Activated CD4-positive, alpha-beta T cell treated with anti-CD3 and anti-CD28 coated beads for 48 hours (primary cell): ENCODE data around the gene ZBTB3.
A peak's percentile ranks its signal among the peaks of the same experiment; 100 is the strongest.
"Not testable (repeated sequence)": the region's sequence is repeated elsewhere in the genome, so short reads cannot be mapped to it uniquely, and the experiment has no call there.

Experiments
- DNase-seq: peaks from one replicate; pipeline ENCODE4 v3.0.0-alpha.2; 2020

ZBTB3 gene

DNA sequence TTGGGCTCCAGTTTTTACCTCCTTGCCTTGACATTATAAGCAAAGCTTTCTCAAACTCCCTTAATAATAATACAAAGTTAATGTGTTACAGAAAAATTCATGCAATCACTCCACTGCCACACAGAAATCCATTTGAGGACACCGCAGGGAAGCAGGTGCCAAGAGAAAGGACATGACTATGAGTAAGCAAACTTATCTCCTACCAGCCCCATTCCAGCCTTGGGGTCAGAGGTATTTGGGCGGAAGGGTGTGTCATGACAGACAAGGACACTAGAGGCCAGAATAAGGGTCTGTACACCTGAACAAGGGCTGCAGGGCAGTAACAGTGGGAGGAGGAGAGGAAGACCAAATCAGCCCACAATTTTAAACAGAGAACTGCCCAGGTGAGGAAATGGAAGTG, 40.6 kb downstream of the ZBTB3 start:
- no peak for DNase-seq

DNA sequence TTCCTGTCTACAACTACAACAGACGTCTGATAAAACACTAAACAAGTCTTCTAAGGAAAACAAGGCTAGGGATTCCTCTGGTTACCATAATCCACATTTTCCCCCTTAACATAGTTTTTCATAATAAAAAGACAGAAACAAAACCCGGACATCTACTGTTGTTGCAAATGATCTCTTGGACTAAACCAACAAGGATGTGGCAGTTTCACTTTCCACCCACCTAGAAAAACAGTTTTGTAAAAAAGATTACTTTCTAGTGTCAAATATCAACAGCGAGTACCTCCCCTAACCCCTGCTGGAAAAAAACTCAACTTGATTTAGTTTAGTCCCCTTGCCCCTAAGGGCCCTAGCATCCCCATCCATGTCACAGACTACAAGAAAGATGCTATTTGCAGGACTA, 41.1 kb downstream of the ZBTB3 start:
- no peak for DNase-seq

DNA sequence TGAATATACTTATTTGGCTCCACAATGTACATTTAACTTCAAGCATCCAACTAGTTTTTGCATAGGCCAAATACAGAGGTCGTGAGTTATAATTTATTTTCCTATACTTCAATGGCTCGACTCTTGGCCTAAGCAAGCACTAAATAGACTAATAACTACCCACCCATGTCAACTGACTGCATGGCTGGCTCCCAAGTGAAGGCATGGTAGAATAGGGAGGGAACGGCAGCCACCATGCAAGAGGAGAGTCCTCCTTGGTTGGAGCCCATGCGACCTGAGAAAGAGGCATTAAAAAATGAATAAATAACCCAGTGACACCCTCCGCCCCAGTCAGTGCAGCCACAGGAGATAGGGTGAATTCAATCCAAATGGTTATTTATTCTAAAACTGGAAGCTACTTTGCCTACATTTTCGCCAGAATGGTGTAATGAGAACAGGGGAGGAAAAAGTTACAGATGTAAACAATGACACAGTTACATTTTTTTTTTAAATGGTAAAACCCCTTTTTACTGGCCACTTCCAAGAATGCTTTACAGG, 41.6 kb downstream of the ZBTB3 start:
- DNase-seq, result no peak

DNA sequence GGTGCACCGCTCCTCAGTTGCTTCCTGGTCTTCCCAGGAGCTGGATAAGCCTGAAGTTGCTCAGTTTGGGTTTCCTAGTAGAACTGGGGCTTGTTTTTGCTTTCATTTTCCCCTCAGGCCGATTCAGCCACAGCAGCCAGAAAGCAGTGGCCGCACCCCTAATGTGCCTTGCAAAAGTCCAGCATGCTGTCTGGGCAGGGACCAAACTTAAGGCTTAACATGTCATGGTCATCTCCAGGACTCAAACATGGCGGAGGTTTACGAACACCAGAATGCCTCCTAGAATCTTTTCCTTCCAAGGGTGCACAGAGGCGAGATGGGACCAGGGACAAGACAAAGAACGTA, 44.0 kb downstream of the ZBTB3 start:
- no peak for DNase-seq

DNA sequence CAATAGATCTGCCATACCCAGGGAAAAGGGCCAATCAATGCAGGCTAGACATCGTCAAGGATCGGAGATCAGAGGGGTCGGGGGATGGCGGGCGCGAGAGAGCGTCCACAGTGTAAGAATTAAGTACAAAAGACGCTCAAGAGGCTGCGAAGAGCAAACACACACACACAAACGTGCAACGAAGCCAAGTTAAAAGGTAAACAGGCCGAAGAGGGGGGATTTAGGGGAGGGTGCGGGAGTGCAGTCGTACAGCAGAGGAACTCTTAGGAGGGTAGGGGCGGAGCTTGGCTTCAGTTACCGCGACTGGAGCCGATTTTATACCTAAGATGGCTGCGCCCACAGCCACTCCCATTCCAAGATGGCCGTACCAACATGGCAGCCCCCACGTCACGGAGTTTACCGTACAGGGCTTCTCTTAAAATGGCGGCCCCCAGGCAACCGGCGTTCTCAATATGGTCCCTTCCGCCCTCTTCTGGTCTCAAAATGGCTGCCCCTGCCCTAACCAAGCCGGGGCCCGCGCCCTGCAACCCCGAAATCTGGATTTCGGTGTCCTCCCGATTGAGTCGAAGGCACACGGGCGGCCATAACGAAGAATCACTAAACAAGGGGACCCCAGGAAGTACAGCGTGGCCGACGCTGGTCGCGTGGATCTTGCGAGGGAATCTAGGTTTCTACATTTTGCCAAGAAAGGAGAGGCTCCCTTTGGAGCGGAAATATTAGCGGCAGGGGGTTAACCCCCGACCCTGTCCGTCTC, 44.5 kb downstream of the ZBTB3 start:
- DNase-seq, result peak; percentile 98

DNA sequence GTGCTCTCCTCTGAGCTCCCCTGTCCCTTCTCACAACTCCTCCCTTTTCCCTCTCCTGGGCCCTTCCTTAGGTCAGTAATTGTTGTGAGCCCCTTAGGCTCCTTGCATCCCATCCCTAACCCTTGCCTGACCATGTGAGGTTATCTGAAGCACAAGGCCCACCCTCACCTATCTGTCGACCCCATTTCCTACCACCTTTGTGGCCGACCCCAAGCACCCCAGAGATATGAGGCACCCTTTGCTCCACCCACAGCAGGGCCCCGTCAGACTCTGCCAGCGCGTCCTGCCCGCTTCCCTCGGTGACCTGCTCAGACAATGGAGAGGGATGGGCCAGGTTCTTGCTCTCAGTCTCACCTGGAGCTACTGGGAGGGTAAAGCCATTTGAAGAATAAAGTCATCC, 45.2 kb downstream of the ZBTB3 start:
- peak; percentile 63 for DNase-seq

DNA sequence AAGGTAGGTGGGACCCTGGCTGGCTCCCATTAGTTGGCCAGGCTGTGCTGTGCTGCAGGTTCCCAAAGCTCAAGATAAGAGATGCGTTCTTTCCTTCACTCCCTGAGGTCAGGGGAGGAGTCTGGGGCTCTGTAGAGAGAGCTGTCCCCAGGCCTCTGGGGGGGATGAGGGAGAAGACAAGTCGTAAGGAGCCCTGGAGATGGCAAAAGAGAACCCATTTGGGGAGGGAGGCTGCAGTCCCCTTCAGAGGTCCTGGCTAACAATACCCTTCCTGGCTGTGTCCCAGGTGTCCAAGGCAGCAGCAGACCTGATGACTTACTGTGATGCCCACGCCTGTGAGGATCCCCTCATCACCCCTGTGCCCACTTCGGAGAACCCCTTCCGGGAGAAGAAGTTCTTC, 45.6 kb downstream of the ZBTB3 start:
- no peak for DNase-seq

DNA sequence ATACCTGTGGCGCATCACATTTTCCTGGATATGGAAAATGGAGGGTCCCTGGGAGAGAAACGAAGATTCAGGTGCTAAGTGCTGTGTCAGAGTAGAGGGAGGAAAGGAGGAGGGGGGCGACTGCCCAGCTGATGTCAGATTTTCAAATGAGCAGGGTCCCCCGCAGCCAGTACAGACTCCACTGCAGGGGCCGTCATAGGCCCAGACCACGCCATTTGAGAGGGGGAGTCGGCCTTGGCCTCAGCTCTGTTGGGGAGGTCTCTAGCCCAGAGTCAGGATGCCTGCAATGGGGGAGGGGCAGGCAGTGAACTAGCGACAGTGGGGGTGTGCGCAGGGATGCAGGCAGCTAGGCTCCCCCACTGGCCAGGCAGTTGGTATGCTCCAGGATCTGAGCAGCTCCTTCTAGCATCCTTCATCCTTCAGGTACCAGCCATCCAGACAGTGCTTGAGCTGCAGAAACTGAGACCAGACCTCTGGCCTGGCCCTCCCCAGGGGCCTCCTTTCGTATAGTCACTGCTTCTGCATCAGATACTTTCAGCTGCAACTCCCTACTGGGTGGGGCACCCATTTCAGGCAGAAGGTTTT, 46.6 kb downstream of the ZBTB3 start, which contains the start of the genes BSCL2 and GNG3:
Gene BSCL2, minus strand, starts transcription at position 148 of the 585 bp plus-strand sequence. CDS start 229 bp downstream, outside the sequence.
Gene GNG3, plus strand, starts transcription at position 400 of the 585 bp plus-strand sequence. CDS start 620 bp downstream, outside the sequence.
- DNase-seq, result no peak

DNA sequence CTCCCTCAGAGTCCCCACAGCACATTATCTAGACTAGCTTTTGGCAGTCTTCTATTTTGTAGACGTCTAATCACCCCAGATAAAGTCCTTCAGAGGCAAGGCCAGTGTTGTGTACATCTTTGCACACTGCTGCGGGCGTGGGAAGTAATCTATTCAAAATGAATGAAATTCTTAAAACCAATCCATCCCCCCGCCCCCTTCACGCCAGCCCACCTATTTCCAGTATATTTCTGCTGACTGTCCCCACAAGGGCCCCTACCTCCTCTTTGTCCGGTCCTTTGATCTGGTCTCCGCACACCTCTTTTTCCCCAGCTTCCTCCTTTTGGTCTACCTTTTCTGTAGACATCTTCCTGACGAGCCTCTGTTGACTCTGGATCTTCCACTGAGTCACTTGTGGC, 47.1 kb downstream of the ZBTB3 start:
- DNase-seq, result no peak

DNA sequence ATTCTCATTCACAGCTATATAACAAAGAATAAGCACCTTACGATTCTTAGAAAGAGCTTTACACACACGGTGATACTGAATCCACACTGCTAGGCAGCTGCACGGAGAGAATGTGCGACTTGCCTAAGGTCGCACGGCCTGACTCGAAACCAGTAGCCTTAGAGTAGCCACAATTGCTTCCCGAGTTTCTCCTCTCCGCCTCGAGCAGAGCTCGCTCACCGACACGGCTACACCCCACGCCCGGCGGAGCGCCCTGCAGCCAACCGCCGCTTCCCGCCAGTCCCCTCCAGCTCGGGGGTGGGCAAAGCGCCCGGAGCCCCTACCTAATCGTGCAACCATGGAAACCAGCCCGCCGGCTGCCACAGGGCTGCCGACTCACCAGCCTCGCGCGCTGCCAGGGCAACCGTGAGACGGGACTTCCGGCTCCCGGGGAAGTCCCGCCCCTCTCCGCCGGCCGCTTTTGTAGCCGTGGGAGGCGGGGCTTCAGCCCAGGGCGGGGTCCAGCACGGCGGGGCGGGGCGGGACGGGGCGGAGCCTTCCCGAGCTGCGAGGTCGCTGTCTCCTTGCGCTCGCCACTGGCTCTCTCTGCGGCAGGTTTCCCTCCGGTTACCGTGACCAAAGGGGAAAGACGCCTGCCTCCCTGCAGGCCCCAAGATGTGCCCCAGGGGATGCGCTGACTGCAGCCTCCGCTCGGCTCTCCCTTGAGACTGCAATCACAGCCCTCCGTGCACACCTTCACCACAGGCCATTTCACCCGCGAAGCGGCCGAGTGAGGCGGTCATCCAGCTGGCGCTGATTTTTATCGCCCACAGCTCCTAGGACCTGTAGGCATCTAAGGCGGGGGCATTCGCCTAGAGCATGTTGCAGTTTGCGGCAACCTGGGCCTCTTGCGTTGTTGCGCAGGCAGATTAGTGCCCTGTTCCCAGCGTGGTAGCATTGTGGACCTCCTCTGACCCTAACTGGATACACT, 47.8 kb downstream of the ZBTB3 start:
- peak; percentile 95 for DNase-seq

DNA sequence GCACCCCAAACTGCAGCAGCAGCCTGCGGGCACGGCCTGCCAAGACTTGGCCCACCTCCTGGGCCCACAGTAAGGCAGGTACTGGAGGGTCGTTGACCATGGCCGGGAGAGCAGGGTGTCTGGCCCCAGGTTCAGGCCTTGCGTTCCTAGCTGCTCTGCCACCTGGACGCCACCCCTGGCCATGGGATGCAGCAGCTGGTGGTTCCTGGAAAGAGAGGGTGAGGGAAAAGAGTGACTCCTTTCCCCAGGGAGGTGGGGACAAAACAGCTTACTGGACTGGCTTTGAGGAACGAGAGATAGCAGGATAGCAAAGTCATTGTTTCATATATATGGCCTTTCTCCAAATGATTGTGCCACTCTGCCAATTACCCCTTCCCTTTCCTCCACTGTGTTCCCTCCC, 48.5 kb downstream of the ZBTB3 start:
- no peak for DNase-seq

DNA sequence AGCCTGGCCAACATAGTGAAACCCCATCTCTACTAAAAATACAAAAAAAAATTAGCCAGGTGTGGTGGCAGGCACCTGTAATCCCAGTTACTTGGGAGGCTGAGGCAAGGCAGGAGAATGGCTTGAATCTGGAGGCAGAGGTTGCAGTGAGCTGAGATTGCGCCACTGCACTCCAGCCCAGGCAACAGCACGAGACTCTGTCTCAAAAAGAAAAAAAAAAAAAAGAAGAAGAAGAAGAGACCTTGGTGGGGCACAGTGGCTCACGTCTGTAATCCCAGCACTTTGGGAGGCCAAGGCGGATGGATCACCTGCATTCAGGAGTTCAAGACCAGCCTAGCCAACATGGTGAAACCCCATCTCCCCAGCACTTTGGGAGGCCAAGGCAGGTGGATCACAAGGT, 50.0 kb downstream of the ZBTB3 start:
- DNase-seq, result not testable (repeated sequence)

DNA sequence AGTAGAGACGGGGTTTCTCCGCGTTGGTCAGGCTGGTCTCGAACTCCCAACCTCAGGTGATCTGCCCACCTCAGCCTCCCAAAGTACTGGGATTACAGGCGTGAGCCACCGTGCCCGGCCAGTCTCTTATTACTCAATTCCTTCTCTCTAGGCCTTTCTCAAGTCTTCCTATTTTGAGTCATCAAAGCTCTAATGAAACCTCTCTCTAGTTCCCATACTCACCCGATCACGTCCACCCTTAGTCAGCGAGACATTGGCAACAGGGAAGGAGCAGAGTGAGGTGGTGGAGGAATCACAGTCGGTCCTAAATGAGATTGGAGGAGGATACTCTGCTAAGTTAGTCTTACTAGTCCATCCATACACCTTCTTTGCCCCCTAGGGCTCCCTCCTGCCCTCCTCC, 51.7 kb downstream of the ZBTB3 start:
- DNase-seq, result no peak
